ENCODE data around the gene TRPM6. TPM values are rescaled to one million over a fixed set of nuclear protein-coding genes. Genes with fewer than 3 reads are reported as not detected.

Gene TRPM6
- total and polyA plus RNA-seq, 2 donors from 2014 or later, result 1.3 to 2.0 TPM

GRCh38 chr9:74848153-74848525 is 39.6 kb downstream of the TRPM6 start:
- FAIRE-seq (no peak), DNase-seq (no peak)
- Histone ChIP-seq H3K27me3 (ENCODE audit: control insufficient read depth, insufficient read depth, low read length) (no peaks in the 10 kb centered on the region), H3K4me3 (ENCODE audit: low read length in 3 of 3) (no peak overlapping the region), H3K9me3 (ENCODE audit: control insufficient read depth in 2 of 3, insufficient read depth in 1 of 3, low read length in 3 of 3) (peaks cover 0 to 3% (median 0%) of the 10 kb centered on the region in 3 donors), H3K9ac (ENCODE audit: low read length in 3 of 3) (no peak overlapping the region), H3K27ac (ENCODE audit: low read depth in 2 of 2, low read length in 2 of 2) (no peak overlapping the region), H3K36me3 (ENCODE audit: control insufficient read depth in 2 of 3, insufficient read depth in 3 of 3, low read length in 3 of 3) (no peaks in the 10 kb centered on the region), H3K4me1 (ENCODE audit: control insufficient read depth in 2 of 3, insufficient read depth in 2 of 3, low read depth in 1 of 3, low read length in 3 of 3) (no peaks in the 10 kb centered on the region)
- no peak for TF ChIP-seq CTCF (IDR thresholded peaks at IDR 0.05; ENCODE audit: borderline replicate concordance, extremely low read depth, insufficient read depth)
- intact Hi-C loops (cut with DNase I), result no loop called here

GRCh38 chr9:74847478-74848152 is 40.1 kb downstream of the TRPM6 start:
- FAIRE-seq (no peak), DNase-seq (no peak)
- Histone ChIP-seq H3K9me3 (ENCODE audit: control insufficient read depth in 2 of 3, insufficient read depth in 1 of 3, low read length in 3 of 3) (peaks cover 0 to 3% (median 0%) of the 10 kb centered on the region in 3 donors), H3K27me3 (ENCODE audit: control insufficient read depth, insufficient read depth, low read length) (no peaks in the 10 kb centered on the region), H3K9ac (ENCODE audit: low read length in 3 of 3) (no peak overlapping the region), H3K4me1 (ENCODE audit: control insufficient read depth in 2 of 3, insufficient read depth in 2 of 3, low read depth in 1 of 3, low read length in 3 of 3) (no peaks in the 10 kb centered on the region), H3K27ac (ENCODE audit: low read depth in 2 of 2, low read length in 2 of 2) (no peak overlapping the region), H3K36me3 (ENCODE audit: control insufficient read depth in 2 of 3, insufficient read depth in 3 of 3, low read length in 3 of 3) (no peaks in the 10 kb centered on the region), H3K4me3 (ENCODE audit: low read length in 3 of 3) (no peak overlapping the region)
- intact Hi-C loops (cut with DNase I), result no loop called here
- no peak for TF ChIP-seq CTCF (IDR thresholded peaks at IDR 0.05; ENCODE audit: borderline replicate concordance, extremely low read depth, insufficient read depth)

- H3K9me3 ChIP-seq (ENCODE audit: control insufficient read depth in 2 of 3, insufficient read depth in 1 of 3, low read length in 3 of 3), result peaks cover 0 to 3% (median 0%) of the 10 kb centered on the region in 3 donors
- H3K27ac ChIP-seq (ENCODE audit: low read depth in 2 of 2, low read length in 2 of 2), result no peak overlapping the region
- no peaks in the 10 kb centered on the region for H3K27me3 ChIP-seq (ENCODE audit: control insufficient read depth, insufficient read depth, low read length)
- no peak for TF ChIP-seq CTCF (IDR thresholded peaks at IDR 0.05; ENCODE audit: borderline replicate concordance, extremely low read depth, insufficient read depth)
- no peak overlapping the region for H3K4me3 ChIP-seq (ENCODE audit: low read length in 3 of 3)
- intact Hi-C loops (cut with DNase I), result no loop called here
- H3K9ac ChIP-seq (ENCODE audit: low read length in 3 of 3), result no peak overlapping the region
- no peaks in the 10 kb centered on the region for H3K36me3 ChIP-seq (ENCODE audit: control insufficient read depth in 2 of 3, insufficient read depth in 3 of 3, low read length in 3 of 3)
- no peak for FAIRE-seq
- no peak for DNase-seq
- H3K4me1 ChIP-seq (ENCODE audit: control insufficient read depth in 2 of 3, insufficient read depth in 2 of 3, low read depth in 1 of 3, low read length in 3 of 3), result no peaks in the 10 kb centered on the region
These were observed 41.0 kb downstream of the TRPM6 start for GRCh38 chr9:74846766-74847165.

GRCh38 chr9:74838351-74838750 is 49.4 kb downstream of the TRPM6 start:
- H3K27ac ChIP-seq (ENCODE audit: low read depth in 2 of 2, low read length in 2 of 2), result no peak overlapping the region
- DNase-seq, result no peak
- intact Hi-C loops (cut with DNase I), result no loop called here
- H3K9ac ChIP-seq (ENCODE audit: low read length in 3 of 3), result no peak overlapping the region
- H3K9me3 ChIP-seq (ENCODE audit: control insufficient read depth in 2 of 3, insufficient read depth in 1 of 3, low read length in 3 of 3), result no peaks in the 10 kb centered on the region
- no peaks in the 10 kb centered on the region for H3K36me3 ChIP-seq (ENCODE audit: control insufficient read depth in 2 of 3, insufficient read depth in 3 of 3, low read length in 3 of 3)
- no peaks in the 10 kb centered on the region for H3K27me3 ChIP-seq (ENCODE audit: control insufficient read depth, insufficient read depth, low read length)
- no peak overlapping the region for H3K4me3 ChIP-seq (ENCODE audit: low read length in 3 of 3)
- FAIRE-seq, result no peak
- TF ChIP-seq CTCF (IDR thresholded peaks at IDR 0.05; ENCODE audit: borderline replicate concordance, extremely low read depth, insufficient read depth), result no peak
- no peaks in the 10 kb centered on the region for H3K4me1 ChIP-seq (ENCODE audit: control insufficient read depth in 2 of 3, insufficient read depth in 2 of 3, low read depth in 1 of 3, low read length in 3 of 3)
